Tibial artery (tissue), 4 donors: Measurements from ENCODE around the gene OR52E5.

Experiments used
- DNase-seq, 2 donors: peaks; one replicate each; pipeline ENCODE4 v3.0.0-alpha.2; 2019
- H3K27ac ChIP-seq, 2 donors: fragments of 200-600 bp; sonication (generic) in 1 of 2; 1 replicate in 1 of 2; 2 replicates in 1 of 2; pipeline ENCODE4 v1.5.1; 2018 to 2019; ENCODE audit warnings: mild to moderate bottlenecking in 1 of 2
- H3K27me3 ChIP-seq, 2 donors: fragments of 200-600 bp; sonication (generic) in 1 of 2; one replicate each; pipeline versions ENCODE4 v1.5.1 to v1.6.0; 2016 to 2019
- H3K36me3 ChIP-seq, 3 donors: fragments of 200-600 bp; sonication (generic) in 2 of 3; one replicate each; pipeline ENCODE4 v1.5.1; 2016 to 2019; ENCODE audit warnings: mild to moderate bottlenecking in 2 of 3
- H3K4me1 ChIP-seq, 4 donors: fragments of 200-600 bp; sonication (generic) in 2 of 4; 1 replicate in 3 of 4; 2 replicates in 1 of 4; pipeline ENCODE4 v1.5.1; 2016 to 2019
- H3K4me3 ChIP-seq, 2 donors: fragments of 200-600 bp; sonication (generic) in 1 of 2; 1 replicate in 1 of 2; 2 replicates in 1 of 2; pipeline ENCODE4 v1.5.1; 2018 to 2019; ENCODE audit warnings: mild to moderate bottlenecking in 2 of 2
- H3K9me3 ChIP-seq, 3 donors: fragments of 200-600 bp; sonication (generic) in 1 of 3; one replicate each; pipeline ENCODE4 v1.5.1; 2016 to 2019
- CTCF ChIP-seq, 2 experiments: fragments of 200-600 bp in 1 of 2; fragments of 450-650 bp in 1 of 2; IDR thresholded peaks; one replicate each; pipeline ENCODE4 v1.5.1; 2017 to 2019; ENCODE audit warnings: antibody characterized with exemption in 2 of 2, mild to moderate bottlenecking in 1 of 2, moderate library complexity in 1 of 2
- intact Hi-C: fragments of 100-400 bp; cut with DNase I; formaldehyde crosslinking; loops from one replicate; pipeline ENCODE4 v1.15.0; 2023; ENCODE audit warnings: low total_unique reads

OR52E5 gene

DNA sequence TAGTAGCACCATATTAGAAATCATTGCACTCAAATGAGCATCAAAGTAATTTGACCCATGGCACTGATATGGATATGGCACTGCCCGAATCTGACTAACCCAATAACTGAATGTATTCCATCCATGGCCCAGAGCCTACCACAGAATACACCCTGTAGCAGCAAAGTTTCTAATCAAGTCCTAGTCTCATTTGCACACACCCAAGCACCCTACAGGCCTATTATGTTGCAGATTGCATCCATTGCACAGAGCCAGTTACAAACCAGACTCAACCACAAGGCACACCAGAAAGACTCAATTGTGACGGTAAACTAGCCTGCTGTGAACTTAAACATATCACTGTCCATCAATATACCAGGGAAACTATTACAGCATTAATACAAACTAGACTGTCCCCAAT is 6.5 kb downstream of the OR52E5 start:
- Histone ChIP-seq H3K27ac (no peak overlapping the region), H3K27me3 (no peaks in the 10 kb centered on the region), H3K36me3 (no peaks in the 10 kb centered on the region), H3K4me3 (no peak overlapping the region), H3K4me1 (no peaks in the 10 kb centered on the region), H3K9me3 (no peaks in the 10 kb centered on the region)
- DNase-seq: no peak
- intact Hi-C loops: no loop called here
- no peak for TF ChIP-seq CTCF (IDR thresholded peaks at IDR 0.05)

DNA sequence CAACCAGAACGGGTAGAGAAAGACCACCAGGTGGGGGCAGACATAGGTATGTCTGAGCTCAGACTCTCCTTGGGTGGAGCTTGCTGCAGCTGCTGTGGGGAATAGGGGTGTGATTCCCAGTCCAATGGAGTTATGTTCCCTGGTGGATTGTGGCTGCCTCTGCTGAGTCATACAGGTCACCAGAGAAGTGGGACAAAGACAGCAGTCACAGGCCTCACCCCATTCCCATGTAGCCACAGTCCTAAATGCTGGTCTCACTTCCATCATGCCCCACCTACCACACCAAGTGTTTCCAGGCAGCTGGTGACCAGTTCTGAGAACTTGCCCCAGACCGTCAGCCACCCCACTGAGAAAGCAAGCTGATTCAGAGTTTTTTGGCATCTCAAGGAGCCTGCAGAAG is 17.5 kb downstream of the OR52E5 start:
- Histone ChIP-seq H3K27me3 (no peaks in the 10 kb centered on the region), H3K4me1 (no peaks in the 10 kb centered on the region), H3K27ac (no peak overlapping the region), H3K36me3 (no peaks in the 10 kb centered on the region), H3K9me3 (peaks cover 0 to 8% (median 7%) of the 10 kb centered on the region in 3 donors), H3K4me3 (no peak overlapping the region)
- TF ChIP-seq CTCF (IDR thresholded peaks at IDR 0.05): no peak
- intact Hi-C loops: no loop called here
- no peak for DNase-seq

GRCh38 chr11:5922749-5923426 is 29.9 kb downstream of the OR52E5 start:
- Histone ChIP-seq H3K9me3 (peaks cover 0 to 7% (median 4%) of the 10 kb centered on the region in 3 donors), H3K36me3 (no peaks in the 10 kb centered on the region), H3K4me1 (no peaks in the 10 kb centered on the region), H3K27me3 (no peaks in the 10 kb centered on the region), H3K27ac (no peak overlapping the region), H3K4me3 (no peak overlapping the region)
- no peak for DNase-seq
- intact Hi-C loops: no loop called here
- TF ChIP-seq CTCF (IDR thresholded peaks at IDR 0.05): no peak

DNA sequence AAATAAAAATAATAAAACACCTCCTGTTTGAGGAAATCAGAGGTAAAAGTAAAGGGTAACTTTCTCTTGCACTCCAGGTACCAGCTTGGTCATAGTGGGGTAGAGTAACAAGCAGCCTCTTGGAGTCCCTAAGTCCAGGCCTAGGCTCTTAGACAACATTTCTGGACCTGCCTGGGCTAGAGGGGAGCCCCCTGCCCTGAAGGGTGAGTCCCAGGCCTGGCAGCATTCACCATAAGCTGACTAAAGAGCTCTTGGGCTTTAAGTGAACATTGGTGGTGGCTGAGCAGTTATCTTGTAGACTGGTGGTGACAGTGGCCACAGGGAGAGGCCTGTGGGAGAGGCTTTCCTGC is 30.4 kb downstream of the OR52E5 start:
- Histone ChIP-seq H3K27ac (no peak overlapping the region), H3K4me3 (no peak overlapping the region), H3K9me3 (peaks cover 0 to 7% (median 4%) of the 10 kb centered on the region in 3 donors), H3K27me3 (no peaks in the 10 kb centered on the region), H3K4me1 (no peaks in the 10 kb centered on the region), H3K36me3 (no peaks in the 10 kb centered on the region)
- DNase-seq: no peak
- TF ChIP-seq CTCF (IDR thresholded peaks at IDR 0.05): no peak
- intact Hi-C loops: no loop called here

- Histone ChIP-seq H3K4me1 (no peaks in the 10 kb centered on the region), H3K9me3 (peaks cover 0 to 7% (median 4%) of the 10 kb centered on the region in 3 donors), H3K27ac (no peak overlapping the region), H3K36me3 (no peaks in the 10 kb centered on the region), H3K4me3 (no peak overlapping the region), H3K27me3 (no peaks in the 10 kb centered on the region)
- TF ChIP-seq CTCF (IDR thresholded peaks at IDR 0.05): no peak
- DNase-seq: no peak
- intact Hi-C loops: no loop called here
Measured at GRCh38 chr11:5923794-5924193, 30.8 kb downstream of the OR52E5 start.

- Histone ChIP-seq H3K27ac (no peak overlapping the region), H3K36me3 (no peaks in the 10 kb centered on the region), H3K9me3 (peaks cover 0 to 9% (median 4%) of the 10 kb centered on the region in 3 donors), H3K27me3 (no peaks in the 10 kb centered on the region), H3K4me1 (no peaks in the 10 kb centered on the region), H3K4me3 (no peak overlapping the region)
- DNase-seq: no peak
- intact Hi-C loops: no loop called here
- no peak for TF ChIP-seq CTCF (IDR thresholded peaks at IDR 0.05)
Measured at GRCh38 chr11:5928271-5928670, 35.3 kb downstream of the OR52E5 start.
